Measurements from ENCODE around the gene LRRFIP1.

DNA sequence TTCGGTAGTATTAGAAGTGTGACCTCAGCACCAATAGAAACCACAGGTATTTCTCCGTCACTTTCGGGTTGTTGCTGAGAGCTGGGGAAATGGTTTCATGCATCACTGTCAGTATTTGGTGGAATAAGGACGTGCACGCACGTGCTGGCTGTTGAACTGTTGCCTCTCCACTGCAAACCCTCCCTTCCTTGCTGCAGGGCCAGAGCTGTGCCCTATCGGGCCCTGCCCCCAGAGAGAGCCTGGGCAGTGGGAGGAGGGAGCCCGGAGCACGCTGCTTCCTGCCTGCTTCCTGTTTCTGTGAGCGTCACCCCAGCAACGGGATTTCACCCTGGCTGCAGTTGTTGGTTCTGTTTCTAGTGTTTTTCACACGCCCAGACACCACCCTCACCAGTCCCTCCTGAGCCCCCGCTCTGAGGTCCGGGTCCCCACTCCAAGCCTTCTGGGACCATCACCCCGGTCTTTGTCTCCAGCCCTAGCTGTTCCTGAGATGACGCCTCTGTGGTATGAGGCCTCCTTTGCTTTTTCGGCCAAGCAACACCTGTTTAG lies 47.4 kb downstream of the LRRFIP1 start:
- no peak for TF ChIP-seq JUN (IDR thresholded peaks at IDR 0.05)
- TF ChIP-seq, protein P1, sequence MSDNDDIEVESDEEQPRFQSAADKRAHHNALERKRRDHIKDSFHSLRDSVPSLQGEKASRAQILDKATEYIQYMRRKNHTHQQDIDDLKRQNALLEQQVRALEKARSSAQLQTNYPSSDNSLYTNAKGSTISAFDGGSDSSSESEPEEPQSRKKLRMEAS (IDR thresholded peaks at IDR 0.05), result no peak

All from A549 (cell line).